Natural killer cell (primary cell): ENCODE measurements around the gene GPR25. TPM values are rescaled to one million over a fixed set of nuclear protein-coding genes. Genes with fewer than 3 reads are reported as not detected.

Experiments
- ATAC-seq, 3 donors: fragments of 150-1000 bp in 2 of 3; fragments of 200-7000 bp in 1 of 3; cut with Tn5 transposase; 1 replicate in 1 of 3; 2 replicates in 2 of 3; pipeline ENCODE4 v1.10.0; 2021; ENCODE audit warnings: mild to moderate bottlenecking in 2 of 3, moderate library complexity in 2 of 3
- DNase-seq, 2 donors: peaks; one replicate each; pipeline versions ENCODE4 v3.0.0 to v3.0.0-alpha.2; 2013 to 2021; ENCODE audit warnings: mixed read lengths in 1 of 2
- H3K27ac ChIP-seq: one replicate; pipeline ENCODE4 v1.5.1; 2013; ENCODE audit warnings: mild to moderate bottlenecking, low read length
- H3K27me3 ChIP-seq: one replicate; pipeline ENCODE4 v1.6.1; 2013; ENCODE audit warnings: low read length; ENCODE audit not compliant: control insufficient read depth, insufficient read depth
- H3K36me3 ChIP-seq: one replicate; pipeline ENCODE4 v1.6.1; 2013; ENCODE audit warnings: low read length; ENCODE audit not compliant: control insufficient read depth, insufficient read depth
- H3K4me1 ChIP-seq: one replicate; pipeline ENCODE4 v1.6.1; 2013; ENCODE audit warnings: low read length; ENCODE audit not compliant: control insufficient read depth, insufficient read depth
- H3K4me3 ChIP-seq: one replicate; pipeline ENCODE4 v1.5.1; 2013; ENCODE audit warnings: low read length
- H3K9me3 ChIP-seq: one replicate; pipeline ENCODE4 v1.6.1; 2013; ENCODE audit warnings: low read length; ENCODE audit not compliant: control insufficient read depth, insufficient read depth
- H3K27ac Mint-ChIP-seq, 2 donors: one replicate each; pipeline ENCODE4 v1.8.0; 2022; ENCODE audit warnings: mild to moderate bottlenecking in 2 of 2, mixed read lengths in 2 of 2, moderate library complexity in 1 of 2
- H3K27me3 Mint-ChIP-seq, 2 donors: one replicate each; pipeline ENCODE4 v1.8.0; 2022; ENCODE audit warnings: low read depth in 2 of 2, mixed read lengths in 2 of 2
- H3K36me3 Mint-ChIP-seq: one replicate; pipeline ENCODE4 v1.8.0; 2022; ENCODE audit warnings: mixed read lengths
- H3K4me1 Mint-ChIP-seq, 2 donors: one replicate each; pipeline ENCODE4 v1.8.0; 2022; ENCODE audit warnings: mixed read lengths in 2 of 2
- H3K4me3 Mint-ChIP-seq: one replicate; pipeline ENCODE4 v1.8.0; 2022; ENCODE audit warnings: mild to moderate bottlenecking, moderate library complexity, mixed read lengths
- H3K9me3 Mint-ChIP-seq, 2 donors: one replicate each; pipeline ENCODE4 v1.8.0; 2022; ENCODE audit warnings: mixed read lengths in 2 of 2
- WGBS: methylation state at CpG from one replicate; pipeline ENCODE4 v1.1.7; 2013; ENCODE audit warnings: missing lambda C conversion rate; ENCODE audit not compliant: insufficient coverage; 5-methylcytosine and 5-hydroxymethylcytosine counted together
- intact Hi-C: fragments of 100-400 bp; cut with micrococcal nuclease; formaldehyde crosslinking; loops from one replicate; pipeline ENCODE4 v1.14.2; 2022
- total RNA-seq, 4 donors: library from RNA; stranded (reverse); fragments of 120-200 nt in 1 of 4; gene quantifications; one replicate each; pipeline versions ENCODE4 v1.2.3 to v1.2.4, GENCODE V29; 2013 to 2022
- TF ChIP-seq, protein P1 (sequence below): fragments of 200-600 bp; IDR thresholded peaks from one replicate; pipeline ENCODE4 v1.8.0; 2022; ENCODE audit warnings: antibody characterized with exemption

Gene GPR25
- total RNA-seq, 3 donors from 2014 or later (not counting 1 experiment from before 2014, with no cell fraction given): 2.1 to 9.4 (median 2.7) TPM

GRCh38 chr1:200916681-200917080 lies 43.9 kb downstream of the GPR25 start:
- H3K4me1 Mint-ChIP-seq: no peaks in the 10 kb centered on the region
- H3K4me3 ChIP-seq: no peak overlapping the region
- H3K36me3 ChIP-seq: no peaks in the 10 kb centered on the region
- 93% methylated on average over 11 of the region's 11 CpGs for whole genome bisulfite sequencing
- no peaks in the 10 kb centered on the region for H3K36me3 Mint-ChIP-seq
- intact Hi-C loops: no loop called here
- TF ChIP-seq, protein P1, sequence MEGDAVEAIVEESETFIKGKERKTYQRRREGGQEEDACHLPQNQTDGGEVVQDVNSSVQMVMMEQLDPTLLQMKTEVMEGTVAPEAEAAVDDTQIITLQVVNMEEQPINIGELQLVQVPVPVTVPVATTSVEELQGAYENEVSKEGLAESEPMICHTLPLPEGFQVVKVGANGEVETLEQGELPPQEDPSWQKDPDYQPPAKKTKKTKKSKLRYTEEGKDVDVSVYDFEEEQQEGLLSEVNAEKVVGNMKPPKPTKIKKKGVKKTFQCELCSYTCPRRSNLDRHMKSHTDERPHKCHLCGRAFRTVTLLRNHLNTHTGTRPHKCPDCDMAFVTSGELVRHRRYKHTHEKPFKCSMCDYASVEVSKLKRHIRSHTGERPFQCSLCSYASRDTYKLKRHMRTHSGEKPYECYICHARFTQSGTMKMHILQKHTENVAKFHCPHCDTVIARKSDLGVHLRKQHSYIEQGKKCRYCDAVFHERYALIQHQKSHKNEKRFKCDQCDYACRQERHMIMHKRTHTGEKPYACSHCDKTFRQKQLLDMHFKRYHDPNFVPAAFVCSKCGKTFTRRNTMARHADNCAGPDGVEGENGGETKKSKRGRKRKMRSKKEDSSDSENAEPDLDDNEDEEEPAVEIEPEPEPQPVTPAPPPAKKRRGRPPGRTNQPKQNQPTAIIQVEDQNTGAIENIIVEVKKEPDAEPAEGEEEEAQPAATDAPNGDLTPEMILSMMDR: no peak
- H3K4me1 ChIP-seq: no peaks in the 10 kb centered on the region
- peaks cover 0 to 3% of the 10 kb centered on the region in 2 donors for H3K27me3 Mint-ChIP-seq
- no peaks in the 10 kb centered on the region for H3K27me3 ChIP-seq
- H3K27ac Mint-ChIP-seq: no peak overlapping the region
- no peak overlapping the region for H3K4me3 Mint-ChIP-seq
- H3K27ac ChIP-seq: no peak overlapping the region
- ATAC-seq: no peak
- no peak for DNase-seq
- no peaks in the 10 kb centered on the region for H3K9me3 ChIP-seq
- H3K9me3 Mint-ChIP-seq: no peaks in the 10 kb centered on the region

GRCh38 chr1:200917291-200917817 lies 44.6 kb downstream of the GPR25 start:
- H3K27ac ChIP-seq: no peak overlapping the region
- Mint-ChIP-seq H3K4me3 (no peak overlapping the region), H3K27me3 (peaks cover 0 to 3% of the 10 kb centered on the region in 2 donors), H3K9me3 (no peaks in the 10 kb centered on the region), H3K27ac (no peak overlapping the region), H3K36me3 (no peaks in the 10 kb centered on the region), H3K4me1 (no peaks in the 10 kb centered on the region)
- H3K27me3 ChIP-seq: no peaks in the 10 kb centered on the region
- no peaks in the 10 kb centered on the region for H3K4me1 ChIP-seq
- DNase-seq: no peak
- intact Hi-C loops: no loop called here
- ATAC-seq: no peak
- no peak overlapping the region for H3K4me3 ChIP-seq
- no peaks in the 10 kb centered on the region for H3K36me3 ChIP-seq
- TF ChIP-seq, protein P1: no peak
- WGBS: 94% methylated on average over 6 of the region's 7 CpGs
- H3K9me3 ChIP-seq: no peaks in the 10 kb centered on the region

DNA sequence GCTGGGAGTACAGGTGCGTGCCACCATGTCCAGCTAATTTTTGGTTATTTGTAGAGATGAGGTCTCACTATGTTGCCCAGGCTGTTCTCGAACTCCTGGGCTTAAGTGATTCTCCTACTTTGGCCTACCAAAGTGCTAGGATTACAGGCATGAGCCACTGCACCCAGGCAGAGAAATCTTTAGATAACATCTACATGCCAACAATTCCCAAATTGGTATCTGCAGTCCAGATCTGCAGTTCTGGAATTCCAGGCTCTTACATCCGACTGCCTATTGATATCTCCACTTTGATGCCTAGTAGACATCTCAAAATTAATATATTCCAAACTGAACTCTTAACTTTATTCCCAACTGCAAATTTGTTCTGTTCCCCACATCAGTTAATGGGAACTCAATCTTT lies 45.2 kb downstream of the GPR25 start:
- Histone ChIP-seq H3K4me1 (no peaks in the 10 kb centered on the region), H3K27ac (no peak overlapping the region), H3K27me3 (no peaks in the 10 kb centered on the region), H3K36me3 (no peaks in the 10 kb centered on the region), H3K4me3 (no peak overlapping the region), H3K9me3 (no peaks in the 10 kb centered on the region)
- ATAC-seq (no peak), DNase-seq (no peak)
- H3K4me1 Mint-ChIP-seq: no peaks in the 10 kb centered on the region
- peaks cover 0 to 3% of the 10 kb centered on the region in 2 donors for H3K27me3 Mint-ChIP-seq
- H3K27ac Mint-ChIP-seq: no peak overlapping the region
- no peak overlapping the region for H3K4me3 Mint-ChIP-seq
- no peaks in the 10 kb centered on the region for H3K36me3 Mint-ChIP-seq
- WGBS: 90% methylated on average over 3 of the region's 3 CpGs
- TF ChIP-seq, protein P1: no peak
- intact Hi-C loops: no loop called here
- no peaks in the 10 kb centered on the region for H3K9me3 Mint-ChIP-seq

DNA sequence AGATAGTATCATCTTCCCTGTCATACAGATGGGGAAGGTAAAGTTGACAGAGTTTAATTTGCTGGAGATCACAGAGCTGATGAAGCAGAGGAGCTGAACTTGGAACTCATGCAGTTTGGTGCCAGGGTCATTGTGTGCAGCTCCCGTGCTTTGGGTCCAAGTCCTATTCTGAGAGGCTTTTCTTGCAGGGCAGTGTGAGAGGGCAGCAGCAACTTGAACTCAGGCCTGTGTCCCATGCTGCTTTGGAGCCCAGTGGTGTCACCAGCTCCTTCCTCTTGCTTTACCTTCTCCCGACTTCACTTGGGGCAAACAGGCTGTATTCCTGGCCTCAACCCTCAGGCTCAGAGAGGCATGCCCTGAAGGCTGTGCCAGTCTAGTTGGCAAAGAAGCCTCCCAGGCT lies 46.6 kb downstream of the GPR25 start:
- WGBS: 97% methylated on average over 2 of the region's 2 CpGs

More for the DNA sequence above, 46.6 kb downstream of the GPR25 start:
- no peaks in the 10 kb centered on the region for H3K9me3 ChIP-seq
- no peaks in the 10 kb centered on the region for H3K36me3 ChIP-seq
- no peak for ATAC-seq
- no peaks in the 10 kb centered on the region for H3K36me3 Mint-ChIP-seq
- H3K27me3 Mint-ChIP-seq: peaks cover 0 to 3% of the 10 kb centered on the region in 2 donors
- no peaks in the 10 kb centered on the region for H3K4me1 Mint-ChIP-seq
- no peak overlapping the region for H3K4me3 Mint-ChIP-seq
- intact Hi-C loops: no loop called here
- no peaks in the 10 kb centered on the region for H3K27me3 ChIP-seq
- TF ChIP-seq, protein P1: no peak
- no peaks in the 10 kb centered on the region for H3K4me1 ChIP-seq
- no peak overlapping the region for H3K4me3 ChIP-seq
- no peak for DNase-seq
- H3K27ac Mint-ChIP-seq: no peak overlapping the region
- H3K27ac ChIP-seq: no peak overlapping the region
- H3K9me3 Mint-ChIP-seq: no peaks in the 10 kb centered on the region
